ENCODE data around the gene SPACA4. TPM values are rescaled to one million over a fixed set of nuclear protein-coding genes. Genes with fewer than 3 reads are reported as not detected.
"Not testable (repeated sequence)": the region's sequence is repeated elsewhere in the genome, so short reads cannot be mapped to it uniquely, and the experiment has no call there.

SPACA4 gene
- polyA plus RNA-seq, 1 donor: 4.2 TPM

DNA sequence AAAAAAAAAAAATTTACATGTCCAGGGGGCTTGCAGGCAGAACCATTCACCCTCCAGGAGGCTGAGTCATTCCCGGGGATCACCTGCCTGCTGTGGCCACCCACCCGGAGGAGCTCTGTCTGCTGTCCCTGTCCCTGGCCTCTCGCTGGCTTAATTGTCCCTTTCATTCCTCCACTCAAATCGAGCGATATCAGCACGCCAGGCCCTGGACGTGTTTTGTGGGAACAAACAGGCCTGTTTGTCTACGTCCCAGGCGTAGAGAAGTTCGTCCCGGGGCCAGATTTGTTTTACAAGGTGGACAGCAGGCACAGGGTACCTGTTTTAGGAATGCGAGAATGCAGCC is 33.4 kb upstream of the SPACA4 start:
- DNase-seq: no peak
- Histone ChIP-seq H3K4me3 (ENCODE audit: low read length) (no peak overlapping the region), H3K4me1 (ENCODE audit: control insufficient read depth, insufficient read depth, low read length) (peaks cover 3% of the 10 kb centered on the region), H3K9me3 (ENCODE audit: control insufficient read depth, low read depth, low read length) (no peaks in the 10 kb centered on the region), H3K36me3 (ENCODE audit: control insufficient read depth, insufficient read depth, low read length) (no peaks in the 10 kb centered on the region), H3K27ac (ENCODE audit: low read length) (no peak overlapping the region), H3K27me3 (ENCODE audit: control insufficient read depth, insufficient read depth, low read length) (no peaks in the 10 kb centered on the region)
- WGBS (ENCODE audit: insufficient coverage, low lambda C conversion rate): no CpG with 5 or more reads among the region's 12 CpGs

DNA sequence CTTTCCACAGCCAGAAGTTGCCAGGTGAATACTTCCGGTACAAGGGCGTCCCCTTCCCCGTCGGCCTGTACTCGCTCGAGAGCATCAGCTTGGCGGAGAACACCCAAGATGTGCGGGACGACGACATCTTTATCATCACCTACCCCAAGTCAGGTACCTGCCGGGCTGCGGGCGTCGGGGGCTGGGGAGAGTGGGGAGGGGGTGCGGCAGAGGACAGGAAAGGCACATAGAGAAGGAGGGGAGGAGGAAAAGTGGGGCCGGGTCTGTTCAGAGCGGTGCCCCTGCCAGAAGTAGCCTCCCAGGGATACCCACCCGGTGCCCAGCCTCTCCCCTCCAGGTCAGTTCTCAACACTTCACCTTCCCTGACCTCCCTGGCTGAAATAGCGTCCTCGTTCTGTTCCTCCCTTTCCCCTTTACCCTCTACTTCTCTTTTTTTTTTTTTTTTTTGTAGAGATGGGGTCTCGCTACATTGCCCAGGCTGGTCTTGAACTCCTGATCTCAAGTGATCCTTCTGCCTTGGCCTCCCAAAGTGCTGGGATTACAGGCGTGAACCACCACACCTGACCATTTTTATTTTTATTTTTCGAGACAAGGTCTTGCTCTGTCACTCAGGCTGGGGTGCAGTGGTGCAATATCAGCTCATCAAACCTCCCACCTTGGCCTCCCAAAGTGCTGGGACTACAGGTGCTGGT is 30.5 kb upstream of the SPACA4 start:
- Histone ChIP-seq H3K4me1 (ENCODE audit: control insufficient read depth, insufficient read depth, low read length) (no peaks in the 10 kb centered on the region), H3K27ac (ENCODE audit: low read length) (no peak overlapping the region), H3K36me3 (ENCODE audit: control insufficient read depth, insufficient read depth, low read length) (no peaks in the 10 kb centered on the region), H3K27me3 (ENCODE audit: control insufficient read depth, insufficient read depth, low read length) (no peaks in the 10 kb centered on the region), H3K4me3 (ENCODE audit: low read length) (no peak overlapping the region), H3K9me3 (ENCODE audit: control insufficient read depth, low read depth, low read length) (no peaks in the 10 kb centered on the region)
- no peak for DNase-seq
- WGBS (ENCODE audit: insufficient coverage, low lambda C conversion rate): no CpG with 5 or more reads among the region's 23 CpGs

DNA sequence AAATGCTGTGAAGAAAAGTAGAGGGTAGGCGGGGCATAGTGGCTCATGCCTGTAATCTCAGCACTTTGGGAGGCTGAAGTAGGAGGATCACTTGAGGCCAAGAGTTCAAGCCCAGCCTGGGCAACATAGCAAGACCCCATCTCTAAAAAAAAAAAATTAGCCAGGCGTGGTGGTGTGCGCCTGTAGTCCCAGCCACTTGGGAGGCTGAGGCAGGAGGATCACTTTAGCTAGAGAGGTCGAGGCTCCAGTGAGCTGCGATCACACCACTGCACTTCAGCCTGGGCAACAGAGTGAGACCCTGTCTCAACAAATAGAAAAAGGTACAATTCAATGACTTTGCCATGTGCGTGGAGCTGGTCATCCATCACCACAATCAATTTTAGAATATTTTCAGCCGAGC is 28.6 kb upstream of the SPACA4 start:
- not testable (repeated sequence) for H3K36me3 ChIP-seq (ENCODE audit: control insufficient read depth, insufficient read depth, low read length); H3K9me3 ChIP-seq (ENCODE audit: control insufficient read depth, low read depth, low read length); H3K4me1 ChIP-seq (ENCODE audit: control insufficient read depth, insufficient read depth, low read length); H3K27ac ChIP-seq (ENCODE audit: low read length); H3K27me3 ChIP-seq (ENCODE audit: control insufficient read depth, insufficient read depth, low read length); H3K4me3 ChIP-seq (ENCODE audit: low read length); DNase-seq
- WGBS (ENCODE audit: insufficient coverage, low lambda C conversion rate): no CpG with 5 or more reads among the region's 7 CpGs

DNA sequence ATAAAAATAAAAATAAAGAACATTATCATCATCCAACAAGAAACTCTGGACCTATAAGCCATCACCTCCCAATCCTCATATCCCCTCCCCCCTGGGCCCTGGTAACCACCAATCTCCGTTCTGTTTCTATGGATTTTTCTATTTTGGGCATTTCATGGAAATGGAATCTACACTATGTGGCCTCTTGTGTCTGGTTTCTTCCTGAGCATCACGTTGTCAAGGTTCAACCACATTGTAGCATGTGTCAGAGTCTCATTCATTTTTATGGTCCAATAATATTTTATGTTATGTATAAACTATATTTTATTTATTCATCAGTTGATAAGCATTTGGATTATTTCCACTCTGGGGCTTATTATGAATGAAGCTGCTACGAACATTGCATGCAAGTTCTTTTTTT is 27.7 kb upstream of the SPACA4 start:
- H3K36me3 ChIP-seq (ENCODE audit: control insufficient read depth, insufficient read depth, low read length): no peaks in the 10 kb centered on the region
- WGBS (ENCODE audit: insufficient coverage, low lambda C conversion rate): 60% methylated on average over 1 of the region's 3 CpGs
- no peak overlapping the region for H3K27ac ChIP-seq (ENCODE audit: low read length)
- no peak for DNase-seq
- no peak overlapping the region for H3K4me3 ChIP-seq (ENCODE audit: low read length)
- H3K9me3 ChIP-seq (ENCODE audit: control insufficient read depth, low read depth, low read length): no peaks in the 10 kb centered on the region
- H3K27me3 ChIP-seq (ENCODE audit: control insufficient read depth, insufficient read depth, low read length): no peaks in the 10 kb centered on the region
- no peaks in the 10 kb centered on the region for H3K4me1 ChIP-seq (ENCODE audit: control insufficient read depth, insufficient read depth, low read length)

DNA sequence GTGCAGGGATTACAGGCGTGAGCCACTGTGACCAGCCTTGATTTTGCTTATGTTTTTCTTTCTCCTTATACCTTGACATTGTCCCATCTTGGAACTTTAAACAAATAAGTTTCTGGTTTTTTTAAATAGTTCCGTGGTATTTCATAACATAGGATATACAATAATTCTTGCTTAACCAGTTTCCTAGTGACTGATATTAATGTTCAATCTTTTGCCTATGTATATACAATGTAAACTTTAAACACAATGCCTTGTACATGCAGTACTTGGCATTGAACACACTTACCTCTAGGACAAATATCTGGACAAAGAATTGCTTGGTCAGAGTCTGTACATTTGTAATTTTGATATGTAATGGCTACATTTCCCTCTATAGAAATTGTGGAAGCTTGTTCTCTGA is 24.4 kb upstream of the SPACA4 start:
- Histone ChIP-seq H3K4me3 (ENCODE audit: low read length) (no peak overlapping the region), H3K27me3 (ENCODE audit: control insufficient read depth, insufficient read depth, low read length) (no peaks in the 10 kb centered on the region), H3K9me3 (ENCODE audit: control insufficient read depth, low read depth, low read length) (peaks cover 3% of the 10 kb centered on the region), H3K27ac (ENCODE audit: low read length) (no peak overlapping the region), H3K4me1 (ENCODE audit: control insufficient read depth, insufficient read depth, low read length) (peaks cover 2% of the 10 kb centered on the region), H3K36me3 (ENCODE audit: control insufficient read depth, insufficient read depth, low read length) (no peaks in the 10 kb centered on the region)
- no peak for DNase-seq
- WGBS (ENCODE audit: insufficient coverage, low lambda C conversion rate): 33% methylated on average over 1 of the region's 2 CpGs

DNA sequence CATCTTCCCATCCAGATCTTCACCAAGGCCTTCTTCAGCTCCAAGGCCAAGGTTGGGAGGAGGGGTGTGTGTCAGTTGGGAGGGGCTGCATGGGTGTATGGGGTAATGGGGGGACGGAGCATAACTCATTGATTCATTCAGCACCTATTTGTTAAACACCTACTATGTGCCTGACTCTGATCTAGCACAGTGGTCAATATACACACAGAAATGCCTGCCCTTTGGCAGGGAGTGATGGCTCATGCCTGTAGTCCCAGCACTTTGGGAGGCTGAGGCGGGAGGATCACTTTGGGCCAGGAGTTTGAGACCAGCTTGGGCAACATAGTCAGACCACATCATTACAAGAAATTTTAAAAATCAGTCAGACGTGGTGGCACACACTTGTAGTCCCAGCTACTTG is 19.2 kb upstream of the SPACA4 start:
- H3K36me3 ChIP-seq (ENCODE audit: control insufficient read depth, insufficient read depth, low read length): no peaks in the 10 kb centered on the region
- no peak for DNase-seq
- H3K4me3 ChIP-seq (ENCODE audit: low read length): no peak overlapping the region
- H3K9me3 ChIP-seq (ENCODE audit: control insufficient read depth, low read depth, low read length): peaks cover 3% of the 10 kb centered on the region
- no CpG with 5 or more reads among the region's 3 CpGs for WGBS (ENCODE audit: insufficient coverage, low lambda C conversion rate)
- H3K27me3 ChIP-seq (ENCODE audit: control insufficient read depth, insufficient read depth, low read length): no peaks in the 10 kb centered on the region
- no peak overlapping the region for H3K27ac ChIP-seq (ENCODE audit: low read length)
- H3K4me1 ChIP-seq (ENCODE audit: control insufficient read depth, insufficient read depth, low read length): peaks cover 8% of the 10 kb centered on the region

DNA sequence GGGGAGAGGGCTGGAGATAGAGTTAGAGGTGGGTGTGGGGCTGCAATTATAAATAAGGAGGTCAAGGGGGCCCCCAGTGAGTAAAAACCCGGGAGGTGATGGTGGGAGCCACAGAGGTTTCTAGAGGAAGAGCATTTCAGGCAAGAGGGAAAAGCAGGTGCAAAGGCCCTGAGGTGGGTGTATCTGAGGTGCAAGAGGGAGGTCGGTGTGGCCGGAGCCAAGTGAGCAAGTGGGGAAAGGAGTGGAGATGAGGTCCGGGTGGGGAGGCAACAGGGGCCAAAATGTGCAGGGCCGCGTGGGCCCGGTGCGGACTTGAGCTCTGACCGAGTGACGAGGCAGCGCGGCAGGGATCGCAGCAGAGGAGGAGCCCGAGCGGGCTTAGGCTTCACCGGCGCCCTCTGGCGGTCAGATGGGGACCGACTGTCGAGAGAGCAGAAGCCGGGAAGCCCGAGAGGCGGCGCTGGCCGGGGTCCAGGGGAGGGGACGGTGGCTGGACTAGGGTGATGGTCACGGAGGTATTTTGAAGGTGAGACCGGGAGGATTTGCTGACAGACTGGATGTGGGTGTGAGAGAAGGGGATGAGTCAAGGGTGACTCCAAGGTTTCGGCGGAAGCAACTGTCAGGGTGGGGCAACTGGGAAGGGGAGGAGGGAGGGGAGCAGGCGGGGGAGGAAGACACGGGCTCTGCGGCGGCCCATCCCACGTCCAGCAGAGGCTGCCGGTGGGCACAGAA is 17.7 kb upstream of the SPACA4 start:
- H3K9me3 ChIP-seq (ENCODE audit: control insufficient read depth, low read depth, low read length): peaks cover 3% of the 10 kb centered on the region
- WGBS (ENCODE audit: insufficient coverage, low lambda C conversion rate): no CpG with 5 or more reads among the region's 36 CpGs
- H3K4me3 ChIP-seq (ENCODE audit: low read length): peak overlapping the region; percentile 30
- no peak overlapping the region for H3K27ac ChIP-seq (ENCODE audit: low read length)
- H3K4me1 ChIP-seq (ENCODE audit: control insufficient read depth, insufficient read depth, low read length): peaks cover 8% of the 10 kb centered on the region
- no peaks in the 10 kb centered on the region for H3K27me3 ChIP-seq (ENCODE audit: control insufficient read depth, insufficient read depth, low read length)
- no peaks in the 10 kb centered on the region for H3K36me3 ChIP-seq (ENCODE audit: control insufficient read depth, insufficient read depth, low read length)
- peak; percentile 85 to 89 for DNase-seq

DNA sequence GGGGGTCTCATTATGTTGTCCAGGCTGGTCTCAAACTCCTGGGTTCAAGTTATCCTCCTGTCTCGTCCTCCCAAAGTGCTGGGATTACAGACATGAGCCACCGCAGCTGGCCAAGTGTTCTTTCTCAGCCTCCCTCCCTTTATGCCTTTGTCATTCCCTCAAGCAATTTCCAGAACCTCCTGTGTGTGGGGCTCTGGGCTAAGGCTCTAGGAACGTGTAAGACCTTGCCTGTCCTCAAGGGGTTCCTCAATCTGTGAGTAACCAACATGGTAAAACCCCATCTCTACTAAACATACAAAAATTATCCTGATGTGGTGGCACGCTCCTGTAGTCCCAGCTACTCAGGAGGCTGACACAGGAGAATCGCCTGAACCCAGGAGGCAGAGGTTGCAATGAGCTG is 15.5 kb upstream of the SPACA4 start:
- Histone ChIP-seq H3K4me1 (ENCODE audit: control insufficient read depth, insufficient read depth, low read length) (peaks cover 6% of the 10 kb centered on the region), H3K9me3 (ENCODE audit: control insufficient read depth, low read depth, low read length) (no peaks in the 10 kb centered on the region), H3K27me3 (ENCODE audit: control insufficient read depth, insufficient read depth, low read length) (no peaks in the 10 kb centered on the region), H3K27ac (ENCODE audit: low read length) (no peak overlapping the region), H3K36me3 (ENCODE audit: control insufficient read depth, insufficient read depth, low read length) (no peaks in the 10 kb centered on the region), H3K4me3 (ENCODE audit: low read length) (no peak overlapping the region)
- no CpG with 5 or more reads among the region's 5 CpGs for WGBS (ENCODE audit: insufficient coverage, low lambda C conversion rate)
- DNase-seq: no peak

DNA sequence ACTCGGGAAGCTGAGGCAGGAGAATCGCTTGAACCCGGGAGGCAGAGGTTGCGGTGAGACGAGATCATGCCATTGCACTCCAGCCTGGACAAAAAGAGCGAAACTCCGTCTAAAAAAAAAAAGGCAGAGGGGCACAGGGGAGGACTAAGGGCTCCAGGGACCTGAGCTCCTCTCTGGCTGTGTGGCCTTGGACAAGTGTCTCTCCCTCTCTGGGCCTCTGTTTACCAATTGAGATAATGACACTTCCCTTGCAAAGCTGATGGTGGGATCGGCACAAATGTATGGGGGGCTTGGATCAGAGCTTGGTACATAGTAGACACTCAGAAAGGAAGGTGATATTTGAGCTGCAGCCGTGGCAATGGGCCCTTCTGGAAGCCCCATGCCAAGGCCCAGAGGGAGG is 11.4 kb upstream of the SPACA4 start:
- H3K27ac ChIP-seq (ENCODE audit: low read length): no peak overlapping the region
- no peaks in the 10 kb centered on the region for H3K4me1 ChIP-seq (ENCODE audit: control insufficient read depth, insufficient read depth, low read length)
- no peaks in the 10 kb centered on the region for H3K36me3 ChIP-seq (ENCODE audit: control insufficient read depth, insufficient read depth, low read length)
- WGBS (ENCODE audit: insufficient coverage, low lambda C conversion rate): no CpG with 5 or more reads among the region's 9 CpGs
- DNase-seq: no peak
- H3K9me3 ChIP-seq (ENCODE audit: control insufficient read depth, low read depth, low read length): peaks cover 2% of the 10 kb centered on the region
- H3K27me3 ChIP-seq (ENCODE audit: control insufficient read depth, insufficient read depth, low read length): no peaks in the 10 kb centered on the region
- H3K4me3 ChIP-seq (ENCODE audit: low read length): no peak overlapping the region

DNA sequence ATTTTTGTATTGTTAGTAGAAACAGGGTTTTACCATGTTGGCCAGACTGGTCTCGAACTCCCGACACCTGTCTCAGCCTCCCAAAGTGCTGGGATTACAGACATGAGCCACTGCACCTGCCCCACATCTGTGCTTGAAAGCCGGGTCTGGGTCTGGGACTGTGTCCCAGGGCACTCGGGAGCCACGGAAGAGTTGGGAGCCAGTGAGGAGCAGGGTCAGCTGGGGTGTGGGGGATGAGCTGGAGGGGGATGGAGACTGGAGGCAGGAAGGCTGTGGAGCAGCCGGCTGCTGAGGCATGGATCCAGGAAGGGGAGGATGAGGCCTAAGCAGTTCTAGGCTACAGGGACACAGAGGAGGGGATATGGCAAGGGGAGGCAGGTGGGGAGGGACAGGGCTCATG is 10.7 kb upstream of the SPACA4 start:
- Histone ChIP-seq H3K4me3 (ENCODE audit: low read length) (no peak overlapping the region), H3K9me3 (ENCODE audit: control insufficient read depth, low read depth, low read length) (peaks cover 2% of the 10 kb centered on the region), H3K27ac (ENCODE audit: low read length) (no peak overlapping the region), H3K36me3 (ENCODE audit: control insufficient read depth, insufficient read depth, low read length) (peaks cover under 1% of the 10 kb centered on the region), H3K27me3 (ENCODE audit: control insufficient read depth, insufficient read depth, low read length) (no peaks in the 10 kb centered on the region), H3K4me1 (ENCODE audit: control insufficient read depth, insufficient read depth, low read length) (peaks cover under 1% of the 10 kb centered on the region)
- WGBS (ENCODE audit: insufficient coverage, low lambda C conversion rate): no CpG with 5 or more reads among the region's 6 CpGs
- DNase-seq: no peak

DNA sequence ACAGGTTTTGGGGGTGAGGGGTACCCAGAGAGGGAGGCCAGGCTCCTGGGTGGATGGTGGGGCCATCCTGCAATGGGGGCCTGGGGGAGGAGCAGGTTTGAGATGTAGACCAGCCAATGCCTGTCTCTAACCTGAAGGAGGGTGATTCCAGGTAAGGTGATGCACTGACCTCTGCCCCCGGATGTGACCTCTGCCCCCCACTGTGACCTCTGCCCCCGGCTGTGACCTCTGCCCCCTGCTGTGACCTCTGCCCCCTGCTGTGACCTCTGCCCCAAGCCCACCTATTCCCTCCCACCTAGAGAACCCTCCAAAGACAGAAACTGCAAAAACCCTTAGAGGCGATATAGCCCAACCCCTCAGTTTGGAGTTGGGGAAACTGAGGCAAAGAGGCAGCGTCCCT is 10.3 kb upstream of the SPACA4 start:
- Histone ChIP-seq H3K4me3 (ENCODE audit: low read length) (no peak overlapping the region), H3K27me3 (ENCODE audit: control insufficient read depth, insufficient read depth, low read length) (no peaks in the 10 kb centered on the region), H3K9me3 (ENCODE audit: control insufficient read depth, low read depth, low read length) (peaks cover 2% of the 10 kb centered on the region), H3K4me1 (ENCODE audit: control insufficient read depth, insufficient read depth, low read length) (peaks cover 2% of the 10 kb centered on the region), H3K27ac (ENCODE audit: low read length) (no peak overlapping the region), H3K36me3 (ENCODE audit: control insufficient read depth, insufficient read depth, low read length) (peaks cover 2% of the 10 kb centered on the region)
- DNase-seq: no peak
- WGBS (ENCODE audit: insufficient coverage, low lambda C conversion rate): no CpG with 5 or more reads among the region's 4 CpGs

Measured in large intestine (tissue), 3 donors.